ENCODE data around the gene SH3TC2.

SH3TC2 gene

DNA sequence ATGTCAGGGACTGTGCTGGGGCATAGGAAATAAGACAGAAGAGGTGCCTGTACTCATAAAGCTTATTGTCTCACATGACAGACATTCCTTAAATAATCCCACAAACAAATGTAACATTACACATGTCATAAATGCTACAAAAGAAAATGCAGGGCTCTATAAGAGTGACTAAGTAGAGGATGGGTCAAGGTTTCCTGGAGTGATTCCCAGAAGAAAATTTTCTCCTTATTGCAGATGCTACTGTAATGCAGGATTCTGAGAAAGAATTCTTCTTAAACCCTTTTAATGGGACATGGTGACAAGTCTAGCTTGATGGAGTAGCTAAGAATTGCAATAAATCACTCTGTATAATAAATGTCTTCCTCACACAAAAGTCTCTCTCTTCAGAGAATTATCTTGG, 55.7 kb downstream of the SH3TC2 start:
- Histone ChIP-seq H3K4me3 (no peak overlapping the region), H3K36me3 (ENCODE audit: insufficient read depth, low read length) (no peaks in the 10 kb centered on the region), H3K9me3 (ENCODE audit: low read depth, low read length) (no peaks in the 10 kb centered on the region), H3K27ac (no peak overlapping the region), H3K9ac (ENCODE audit: insufficient read length) (no peak overlapping the region)
- DNase-seq (ENCODE audit: low read depth, low spot score) = no peak
- no peak for TF ChIP-seq POLR2AphosphoS5 (IDR thresholded peaks at IDR 0.05; ENCODE audit: borderline replicate concordance, low read depth, low read length)
- TF ChIP-seq EZH2 (IDR thresholded peaks at IDR 0.05) = no peak
- no peak for TF ChIP-seq FOXP2 (optimal IDR thresholded peaks at IDR 0.05; ENCODE audit: control extremely low read depth, extremely low read length, insufficient read depth)

DNA sequence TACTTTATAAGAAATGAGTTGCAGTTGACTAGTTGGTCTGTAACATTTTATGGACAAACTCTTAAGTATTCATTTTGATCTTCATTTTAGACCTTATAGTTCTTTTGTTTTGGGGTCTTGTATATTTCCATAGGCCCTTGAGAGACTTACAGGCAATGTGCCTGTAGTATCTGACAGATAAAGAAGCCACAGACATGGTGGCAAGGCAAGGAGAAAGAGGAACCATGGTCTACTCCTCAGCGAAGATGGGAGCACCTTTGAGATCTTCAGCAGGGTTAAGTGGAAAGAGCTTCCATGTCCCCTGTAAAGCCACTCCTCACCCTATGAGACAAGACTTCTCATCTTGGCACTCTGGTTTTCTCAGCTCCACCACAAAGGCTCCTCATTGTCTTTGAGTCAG, 56.4 kb downstream of the SH3TC2 start:
- Histone ChIP-seq H3K27ac (no peak overlapping the region), H3K36me3 (ENCODE audit: insufficient read depth, low read length) (no peaks in the 10 kb centered on the region), H3K9me3 (ENCODE audit: low read depth, low read length) (no peaks in the 10 kb centered on the region), H3K4me3 (no peak overlapping the region), H3K9ac (ENCODE audit: insufficient read length) (no peak overlapping the region)
- TF ChIP-seq FOXP2 (optimal IDR thresholded peaks at IDR 0.05; ENCODE audit: control extremely low read depth, extremely low read length, insufficient read depth) = no peak
- no peak for TF ChIP-seq EZH2 (IDR thresholded peaks at IDR 0.05)
- TF ChIP-seq POLR2AphosphoS5 (IDR thresholded peaks at IDR 0.05; ENCODE audit: borderline replicate concordance, low read depth, low read length) = no peak
- no peak for DNase-seq (ENCODE audit: low read depth, low spot score)

DNA sequence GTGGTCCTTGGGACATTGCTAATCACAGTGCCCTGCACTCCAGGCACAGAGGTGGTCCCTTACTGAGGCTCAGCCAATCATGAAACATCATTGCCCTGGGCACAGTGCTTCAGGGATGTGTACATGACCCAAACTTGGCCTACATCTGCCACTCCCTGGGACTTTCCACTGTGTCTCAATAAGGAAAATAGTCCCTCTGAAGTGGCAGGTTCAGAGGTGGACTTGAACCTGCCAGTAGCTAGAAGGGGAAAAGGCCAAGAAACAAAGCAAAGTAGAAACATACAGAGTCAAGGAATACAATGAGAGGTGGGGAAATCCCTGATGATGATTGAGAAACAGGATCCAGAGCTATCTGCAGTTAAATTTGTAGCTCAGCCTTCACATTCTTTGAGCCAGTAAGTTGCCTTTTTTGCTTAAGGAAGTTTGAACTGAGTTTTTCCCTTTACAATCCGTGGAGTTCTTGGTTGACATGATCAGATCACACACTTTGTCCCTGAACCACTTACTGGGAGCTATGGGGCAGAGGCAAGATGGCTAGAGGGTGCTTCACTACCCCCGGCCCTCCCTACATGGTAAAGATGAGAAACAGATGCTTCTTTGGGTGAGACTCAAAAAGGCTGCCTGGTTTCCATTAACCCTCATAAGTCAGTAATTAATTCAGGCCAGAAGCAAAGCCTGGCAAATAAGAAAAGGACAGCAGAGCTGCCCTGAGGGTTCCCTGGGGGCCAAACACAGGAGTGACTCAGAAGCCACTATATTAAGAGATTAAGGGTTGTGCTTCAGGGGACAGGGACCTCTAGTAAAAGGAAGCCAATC, 57.6 kb downstream of the SH3TC2 start:
- no peak for DNase-seq (ENCODE audit: low read depth, low spot score)
- no peaks in the 10 kb centered on the region for H3K36me3 ChIP-seq (ENCODE audit: insufficient read depth, low read length)
- no peak overlapping the region for H3K27ac ChIP-seq
- no peak overlapping the region for H3K4me3 ChIP-seq
- TF ChIP-seq EZH2 (IDR thresholded peaks at IDR 0.05) = no peak
- TF ChIP-seq POLR2AphosphoS5 (IDR thresholded peaks at IDR 0.05; ENCODE audit: borderline replicate concordance, low read depth, low read length) = no peak
- TF ChIP-seq FOXP2 (optimal IDR thresholded peaks at IDR 0.05; ENCODE audit: control extremely low read depth, extremely low read length, insufficient read depth) = no peak
- H3K9me3 ChIP-seq (ENCODE audit: low read depth, low read length) = no peaks in the 10 kb centered on the region
- no peak overlapping the region for H3K9ac ChIP-seq (ENCODE audit: insufficient read length)

DNA sequence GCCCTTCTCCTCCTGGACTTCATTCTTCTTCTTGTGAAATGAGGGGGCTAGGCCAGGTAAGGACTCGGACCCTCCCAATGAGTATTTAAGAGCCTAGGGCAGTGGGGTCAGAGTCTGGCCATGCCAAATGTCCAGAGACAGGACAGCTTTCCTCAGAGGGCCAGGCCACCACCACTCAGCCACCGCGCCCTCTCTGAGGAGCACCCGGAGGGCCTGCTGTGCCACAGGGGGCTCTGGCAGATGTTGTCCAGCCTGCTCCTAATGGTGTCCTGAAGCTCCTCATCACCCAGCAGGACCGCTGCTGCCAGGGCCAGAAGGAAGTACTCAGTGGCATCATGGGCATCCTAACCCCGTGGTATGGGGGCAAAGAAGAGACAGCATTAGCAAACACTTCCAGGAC, 58.3 kb downstream of the SH3TC2 start:
- Histone ChIP-seq H3K4me3 (no peak overlapping the region), H3K9me3 (ENCODE audit: low read depth, low read length) (no peaks in the 10 kb centered on the region), H3K9ac (ENCODE audit: insufficient read length) (no peak overlapping the region), H3K36me3 (ENCODE audit: insufficient read depth, low read length) (no peaks in the 10 kb centered on the region), H3K27ac (no peak overlapping the region)
- no peak for TF ChIP-seq EZH2 (IDR thresholded peaks at IDR 0.05)
- no peak for TF ChIP-seq FOXP2 (optimal IDR thresholded peaks at IDR 0.05; ENCODE audit: control extremely low read depth, extremely low read length, insufficient read depth)
- TF ChIP-seq POLR2AphosphoS5 (IDR thresholded peaks at IDR 0.05; ENCODE audit: borderline replicate concordance, low read depth, low read length) = no peak
- DNase-seq (ENCODE audit: low read depth, low spot score) = no peak

DNA sequence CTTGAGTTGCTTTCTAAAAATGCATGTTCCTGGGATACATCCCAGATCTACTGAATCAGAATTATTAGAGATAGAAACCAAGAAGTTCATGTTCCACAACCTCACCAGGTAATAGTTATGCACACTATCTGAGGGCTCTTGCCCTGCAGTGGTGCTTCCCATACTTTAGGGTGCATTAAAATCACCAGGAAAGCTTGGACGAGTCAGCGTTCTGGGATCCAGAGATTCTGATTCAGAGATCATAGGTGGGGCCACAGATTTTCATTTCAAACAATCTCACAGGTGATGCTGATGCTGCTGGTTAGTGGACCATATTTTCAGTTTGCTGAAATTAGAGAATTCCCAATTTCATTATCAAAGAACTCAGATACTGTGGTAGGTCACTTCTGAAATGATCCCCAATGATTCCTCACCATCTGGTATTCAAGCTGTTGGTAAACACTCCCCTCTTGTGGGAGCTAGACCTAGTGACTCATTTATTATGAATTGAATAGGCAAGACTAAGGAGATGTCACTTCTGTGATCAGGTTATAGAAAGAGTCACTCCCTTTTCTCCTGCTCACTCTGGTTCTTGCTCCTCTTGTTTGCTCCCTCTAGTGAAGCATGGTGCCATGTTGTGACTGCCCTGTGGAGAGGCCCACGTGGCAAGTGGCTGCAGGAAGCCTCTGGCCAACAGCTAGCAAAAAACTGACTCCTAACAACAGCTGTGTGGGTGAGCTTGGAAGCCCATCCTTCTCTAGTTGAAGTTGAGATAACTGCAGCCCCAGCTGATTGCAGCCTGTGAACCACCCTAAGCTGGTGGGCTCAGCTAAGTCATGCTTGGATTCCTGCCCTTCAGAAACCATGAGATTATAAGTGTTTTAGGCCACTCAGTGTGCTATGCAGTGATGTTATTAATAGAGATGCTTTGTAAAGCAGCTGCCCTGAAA, 59.8 kb downstream of the SH3TC2 start:
- H3K9me3 ChIP-seq (ENCODE audit: low read depth, low read length) = no peaks in the 10 kb centered on the region
- TF ChIP-seq FOXP2 (optimal IDR thresholded peaks at IDR 0.05; ENCODE audit: control extremely low read depth, extremely low read length, insufficient read depth) = no peak
- TF ChIP-seq POLR2AphosphoS5 (IDR thresholded peaks at IDR 0.05; ENCODE audit: borderline replicate concordance, low read depth, low read length) = no peak
- no peak for TF ChIP-seq EZH2 (IDR thresholded peaks at IDR 0.05)
- H3K9ac ChIP-seq (ENCODE audit: insufficient read length) = no peak overlapping the region
- no peak overlapping the region for H3K4me3 ChIP-seq
- no peak overlapping the region for H3K27ac ChIP-seq
- no peaks in the 10 kb centered on the region for H3K36me3 ChIP-seq (ENCODE audit: insufficient read depth, low read length)
- no peak for DNase-seq (ENCODE audit: low read depth, low spot score)

DNA sequence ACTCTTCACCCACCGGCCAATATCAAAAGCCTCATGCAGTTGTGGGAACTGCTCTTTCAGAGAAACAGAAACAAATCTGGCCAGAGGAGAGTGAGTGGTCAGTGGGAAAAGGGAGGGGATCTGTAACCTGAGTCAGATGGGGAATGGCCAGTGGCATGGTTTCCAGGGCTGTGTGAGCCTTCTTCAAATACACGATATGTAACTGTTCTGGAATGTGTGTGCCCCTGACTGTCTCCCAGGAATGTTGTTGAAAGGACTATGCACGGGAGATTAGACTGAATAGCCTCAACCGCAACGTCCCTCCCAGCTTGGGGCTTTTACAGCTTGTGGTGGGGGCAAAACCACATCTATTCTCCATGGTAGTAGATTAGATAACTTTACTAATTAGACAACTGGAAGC, 60.8 kb downstream of the SH3TC2 start:
- no peak overlapping the region for H3K27ac ChIP-seq
- no peaks in the 10 kb centered on the region for H3K36me3 ChIP-seq (ENCODE audit: insufficient read depth, low read length)
- H3K4me3 ChIP-seq = no peak overlapping the region
- DNase-seq (ENCODE audit: low read depth, low spot score) = no peak
- TF ChIP-seq FOXP2 (optimal IDR thresholded peaks at IDR 0.05; ENCODE audit: control extremely low read depth, extremely low read length, insufficient read depth) = no peak
- TF ChIP-seq POLR2AphosphoS5 (IDR thresholded peaks at IDR 0.05; ENCODE audit: borderline replicate concordance, low read depth, low read length) = no peak
- no peak for TF ChIP-seq EZH2 (IDR thresholded peaks at IDR 0.05)
- H3K9me3 ChIP-seq (ENCODE audit: low read depth, low read length) = no peaks in the 10 kb centered on the region
- H3K9ac ChIP-seq (ENCODE audit: insufficient read length) = no peak overlapping the region

DNA sequence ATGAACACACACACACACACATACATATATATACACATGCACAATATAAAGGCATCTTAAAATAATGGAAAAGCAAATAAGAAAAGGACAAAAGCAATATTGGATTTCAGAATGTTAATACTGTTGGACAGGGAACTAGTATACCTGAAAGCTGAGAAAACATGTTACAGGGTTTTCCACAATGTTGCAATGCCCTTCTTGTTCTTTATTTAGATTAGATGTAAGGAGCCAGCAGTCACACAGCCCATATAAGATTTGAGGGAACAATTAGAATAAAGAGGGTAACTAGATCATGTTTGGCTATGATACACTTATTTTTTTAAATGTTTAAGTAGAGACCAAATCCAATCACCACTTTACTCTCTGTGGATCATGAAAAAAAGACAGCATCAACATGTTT, 61.7 kb downstream of the SH3TC2 start:
- DNase-seq (ENCODE audit: low read depth, low spot score) = no peak
- Histone ChIP-seq H3K4me3 (no peak overlapping the region), H3K9ac (ENCODE audit: insufficient read length) (no peak overlapping the region), H3K36me3 (ENCODE audit: insufficient read depth, low read length) (no peaks in the 10 kb centered on the region), H3K27ac (no peak overlapping the region), H3K9me3 (ENCODE audit: low read depth, low read length) (no peaks in the 10 kb centered on the region)
- TF ChIP-seq EZH2 (IDR thresholded peaks at IDR 0.05) (no peak), POLR2AphosphoS5 (IDR thresholded peaks at IDR 0.05; ENCODE audit: borderline replicate concordance, low read depth, low read length) (no peak), FOXP2 (optimal IDR thresholded peaks at IDR 0.05; ENCODE audit: control extremely low read depth, extremely low read length, insufficient read depth) (no peak)

DNA sequence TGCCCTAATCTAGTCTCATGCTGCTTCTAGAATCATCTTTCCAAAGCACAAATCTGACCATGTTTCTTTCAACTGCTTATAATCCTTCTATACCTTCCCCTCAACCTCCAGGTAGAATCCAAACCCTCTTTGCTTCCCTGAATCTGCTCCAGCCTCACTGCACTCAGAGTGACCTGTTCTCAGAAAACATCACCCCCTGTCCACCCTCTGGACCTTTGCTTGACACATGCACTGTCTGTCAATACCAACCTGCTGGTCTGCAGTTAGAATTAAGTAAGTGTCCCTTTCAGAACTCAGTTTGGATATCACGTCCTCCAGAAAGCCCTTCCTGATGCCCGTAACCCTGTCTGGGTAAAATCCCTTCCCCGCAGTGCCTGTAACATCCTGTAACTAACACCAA, 63.1 kb downstream of the SH3TC2 start:
- no peak for TF ChIP-seq FOXP2 (optimal IDR thresholded peaks at IDR 0.05; ENCODE audit: control extremely low read depth, extremely low read length, insufficient read depth)
- no peak for TF ChIP-seq POLR2AphosphoS5 (IDR thresholded peaks at IDR 0.05; ENCODE audit: borderline replicate concordance, low read depth, low read length)
- no peak for TF ChIP-seq EZH2 (IDR thresholded peaks at IDR 0.05)
- H3K9me3 ChIP-seq (ENCODE audit: low read depth, low read length) = no peaks in the 10 kb centered on the region
- no peaks in the 10 kb centered on the region for H3K36me3 ChIP-seq (ENCODE audit: insufficient read depth, low read length)
- H3K27ac ChIP-seq = no peak overlapping the region
- no peak for DNase-seq (ENCODE audit: low read depth, low spot score)
- H3K9ac ChIP-seq (ENCODE audit: insufficient read length) = no peak overlapping the region
- no peak overlapping the region for H3K4me3 ChIP-seq
